AG04449 (cell line): ENCODE measurements around the gene HRK.

Experiments
- CTCF ChIA-PET: fragments of 350-600 bp; formaldehyde crosslinking; extraction: SDS; loops from one replicate; lab custom pipeline; 2021; ENCODE audit warnings: antibody characterized with exemption; lab: Yijun Ruan, JAX
- POLR2A ChIA-PET: fragments of 400-600, 350-600 bp; formaldehyde crosslinking; extraction: SDS; loops from one replicate; lab custom pipeline; 2020; ENCODE audit warnings: antibody characterized with exemption, inconsistent platforms; lab: Yijun Ruan, JAX
- DNase-seq: peaks from one replicate; pipeline ENCODE4 v3.0.0-alpha.2; 2010; ENCODE audit warnings: low read depth, low spot score
- H3K4me3 ChIP-seq: 2 replicates; pipeline ENCODE4 v1.5.1; 2011; ENCODE audit warnings: low read depth, mild to moderate bottlenecking, control low read depth, low read length
- TF ChIP-seq, protein P1 (sequence below): IDR thresholded peaks from one replicate; pipeline ENCODE4 v1.5.1; 2011; ENCODE audit warnings: mild to moderate bottlenecking, moderate library complexity, low read length, control low read depth, inconsistent platforms; ENCODE audit not compliant: insufficient read depth; ENCODE audit errors: missing control alignments

Gene HRK

DNA sequence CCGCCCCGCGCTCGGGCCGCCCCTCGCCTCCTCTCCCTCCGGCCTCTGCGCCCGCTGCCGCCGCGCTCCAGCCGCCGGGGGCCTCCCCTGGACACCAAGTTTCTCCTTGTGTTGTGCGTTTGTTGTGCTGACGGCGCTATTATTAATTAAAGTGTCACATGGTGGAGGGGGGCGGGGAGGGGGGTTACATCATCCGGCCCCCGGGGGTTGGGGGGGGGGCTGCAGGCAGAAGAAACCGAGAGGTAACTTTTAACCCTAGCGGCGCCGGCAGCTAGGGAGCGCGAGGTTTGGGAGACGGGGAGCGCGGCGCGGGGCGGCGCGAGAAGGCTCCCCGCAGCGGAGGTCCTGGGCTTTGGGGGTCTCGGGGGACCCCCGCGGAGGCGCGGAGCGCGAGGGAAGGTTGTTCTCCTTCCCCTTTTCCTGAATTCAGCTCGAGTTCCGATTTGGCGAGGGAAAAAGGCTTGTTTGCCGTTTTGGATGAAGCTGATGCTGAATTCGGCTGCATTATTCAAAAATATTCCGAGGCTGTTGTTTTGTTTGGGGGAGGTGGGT lies at the start of gene HRK:
Gene HRK, minus strand, starts transcription at position 117 of the 552 bp plus-strand sequence. CDS start 134 bp downstream, outside the sequence.
- ChIA-PET CTCF (interaction anchor here (1.1 to 5.4 kb wide), 9 partner anchors 9 to 181 kb away, joined by 3 to 48 read pairs (median 7); no protein-coding TSS in a partner anchor), POLR2A (no interaction called here)
- peak within 1 kb of the TSS; percentile 18 for H3K4me3 ChIP-seq
- no peak for DNase-seq
- TF ChIP-seq, protein P1, sequence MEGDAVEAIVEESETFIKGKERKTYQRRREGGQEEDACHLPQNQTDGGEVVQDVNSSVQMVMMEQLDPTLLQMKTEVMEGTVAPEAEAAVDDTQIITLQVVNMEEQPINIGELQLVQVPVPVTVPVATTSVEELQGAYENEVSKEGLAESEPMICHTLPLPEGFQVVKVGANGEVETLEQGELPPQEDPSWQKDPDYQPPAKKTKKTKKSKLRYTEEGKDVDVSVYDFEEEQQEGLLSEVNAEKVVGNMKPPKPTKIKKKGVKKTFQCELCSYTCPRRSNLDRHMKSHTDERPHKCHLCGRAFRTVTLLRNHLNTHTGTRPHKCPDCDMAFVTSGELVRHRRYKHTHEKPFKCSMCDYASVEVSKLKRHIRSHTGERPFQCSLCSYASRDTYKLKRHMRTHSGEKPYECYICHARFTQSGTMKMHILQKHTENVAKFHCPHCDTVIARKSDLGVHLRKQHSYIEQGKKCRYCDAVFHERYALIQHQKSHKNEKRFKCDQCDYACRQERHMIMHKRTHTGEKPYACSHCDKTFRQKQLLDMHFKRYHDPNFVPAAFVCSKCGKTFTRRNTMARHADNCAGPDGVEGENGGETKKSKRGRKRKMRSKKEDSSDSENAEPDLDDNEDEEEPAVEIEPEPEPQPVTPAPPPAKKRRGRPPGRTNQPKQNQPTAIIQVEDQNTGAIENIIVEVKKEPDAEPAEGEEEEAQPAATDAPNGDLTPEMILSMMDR = no peak

DNA sequence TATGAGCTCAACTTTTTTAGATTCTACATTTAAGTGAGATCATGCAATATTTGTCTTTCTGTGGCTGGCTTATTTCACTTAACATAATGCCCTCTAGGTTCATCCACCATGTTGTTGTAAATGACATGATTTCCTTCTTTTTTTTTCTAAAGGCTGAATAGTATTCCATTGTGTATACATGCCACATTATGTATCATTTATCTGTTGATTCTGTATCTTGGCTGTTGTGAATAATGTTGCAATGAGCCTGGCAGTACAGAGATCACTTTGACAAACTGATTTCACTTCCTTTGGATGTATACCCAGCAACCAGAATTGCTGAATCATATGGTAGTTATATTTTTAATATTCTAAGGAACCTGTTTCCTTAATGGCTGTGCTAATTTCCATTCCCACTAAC lies 48.6 kb upstream of the HRK start:
- CTCF ChIA-PET = no interaction called here
- TF ChIP-seq, protein P1 = no peak
- DNase-seq = no peak
- POLR2A ChIA-PET = no interaction called here
- H3K4me3 ChIP-seq = no peak overlapping the region

DNA sequence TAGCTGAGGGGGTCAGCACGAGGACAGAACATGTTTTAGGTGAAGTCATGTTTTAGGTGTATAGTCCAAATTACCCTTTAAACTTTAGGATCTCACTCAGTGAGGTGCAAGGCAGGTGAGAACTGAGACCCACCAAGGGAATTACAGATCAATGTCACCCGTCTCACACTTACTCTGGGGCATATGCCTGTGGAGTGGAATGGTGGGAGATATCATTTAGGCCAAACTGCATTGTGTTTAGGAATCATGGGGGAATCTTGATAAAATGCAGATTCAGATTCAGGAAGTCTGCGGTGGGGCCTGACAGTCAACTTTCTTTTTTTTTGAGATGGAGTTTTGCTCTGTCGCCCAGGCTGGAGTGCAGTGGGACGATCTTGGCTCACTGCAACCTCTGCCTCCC lies 47.3 kb upstream of the HRK start:
- POLR2A ChIA-PET = no interaction called here
- DNase-seq = no peak
- H3K4me3 ChIP-seq = no peak overlapping the region
- CTCF ChIA-PET = no interaction called here
- TF ChIP-seq, protein P1 = no peak

DNA sequence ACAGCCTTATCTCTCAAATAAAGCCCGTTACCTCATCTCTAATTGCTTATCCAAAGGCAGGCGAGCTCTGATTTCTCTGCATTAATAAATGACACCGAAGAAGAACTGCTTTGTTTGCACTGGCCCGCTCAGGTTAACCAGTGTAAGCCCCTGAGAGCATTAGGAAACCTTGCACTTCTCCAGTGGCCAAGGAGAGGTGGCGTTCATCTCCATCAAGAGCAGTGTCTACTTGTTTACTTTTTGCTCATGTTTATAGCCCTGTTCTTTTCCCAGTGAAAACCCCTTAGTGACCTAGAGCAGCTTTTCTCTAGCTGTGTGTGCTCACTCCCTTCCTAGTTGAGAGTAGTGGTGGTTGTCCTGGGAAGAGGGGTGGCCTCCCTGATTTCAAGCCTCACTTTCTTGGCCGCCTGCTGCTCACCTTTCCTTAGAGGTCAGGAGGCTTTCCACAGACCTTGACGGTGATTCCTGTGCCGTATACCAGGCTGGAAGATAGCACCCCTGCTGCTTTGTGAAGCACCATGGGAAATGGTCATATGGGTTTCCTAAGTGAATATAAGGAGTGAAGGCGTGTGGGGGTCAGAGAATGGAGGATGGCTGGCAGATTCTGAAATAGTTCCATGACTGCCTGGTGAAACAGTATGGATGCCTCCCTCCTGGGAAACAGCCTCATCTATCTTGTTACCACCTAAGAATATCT lies 46.2 kb upstream of the HRK start:
- CTCF ChIA-PET = no interaction called here
- POLR2A ChIA-PET = no interaction called here

DNA sequence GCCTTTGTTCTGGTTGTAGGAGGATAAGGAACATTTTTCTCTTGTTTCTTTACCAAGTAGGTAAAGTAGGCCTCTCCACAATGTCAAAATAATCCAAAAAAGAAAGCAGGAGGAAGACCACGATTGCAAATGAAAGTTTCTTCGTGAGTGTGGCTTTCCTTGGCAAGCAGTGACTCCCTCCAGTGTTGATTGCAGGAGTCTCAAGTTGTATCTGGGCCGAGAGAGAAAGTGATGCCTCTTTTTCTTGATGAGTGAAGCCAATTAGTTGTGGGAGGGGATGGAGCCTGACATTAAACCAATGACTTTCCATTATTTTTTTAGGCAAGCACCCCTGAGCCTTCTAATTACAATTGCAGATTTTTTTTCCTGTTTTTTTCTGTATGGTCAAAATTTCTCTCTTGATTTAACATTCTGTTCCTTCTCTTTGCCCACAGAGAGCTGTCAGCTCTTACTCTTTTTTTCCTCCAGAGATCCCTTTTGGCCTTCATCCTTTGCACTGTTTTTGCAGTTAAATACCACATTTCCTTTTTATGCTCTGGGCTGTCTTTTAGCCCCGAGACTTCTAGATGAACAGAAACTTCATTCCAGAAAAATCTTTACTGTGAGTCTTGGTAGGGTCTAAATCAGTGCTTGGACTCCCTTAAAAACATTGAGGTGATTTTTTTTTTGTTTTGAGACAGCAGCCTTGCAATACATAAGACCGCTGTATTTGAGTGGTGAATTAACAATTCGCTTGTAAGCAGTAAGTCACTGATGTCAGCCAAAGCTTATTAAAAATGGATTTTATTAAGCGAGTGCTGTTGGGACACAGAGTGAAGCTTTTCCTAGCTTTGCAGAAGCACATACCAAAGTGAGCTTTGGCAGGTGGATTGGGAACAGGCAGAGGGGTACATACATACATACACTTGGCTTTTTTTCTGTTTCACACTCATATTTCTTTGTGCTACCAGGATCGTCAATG lies 45.3 kb upstream of the HRK start:
- CTCF ChIA-PET = no interaction called here
- DNase-seq = no peak
- no peak overlapping the region for H3K4me3 ChIP-seq
- POLR2A ChIA-PET = no interaction called here
- TF ChIP-seq, protein P1 = no peak

More for the DNA sequence above, 46.2 kb upstream of the HRK start:
- H3K4me3 ChIP-seq = no peak overlapping the region
- TF ChIP-seq, protein P1 = no peak
- no peak for DNase-seq
